Cerebellar nuclear complex (tissue), 1 donor: ENCODE results near the gene PLD2.
"Not testable (repeated sequence)": the region's sequence is repeated elsewhere in the genome, so short reads cannot be mapped to it uniquely, and the experiment has no call there.

Source experiments
- DNase-seq, 2 experiments: peaks; one replicate each; lab custom pipeline; 2025; lab: John Stamatoyannopoulos, UW

The PLD2 gene

GRCh38 chr17:4858068-4858881 lies 51.3 kb downstream of the PLD2 start:
- no peak for DNase-seq

- DNase-seq = no peak
Measured at GRCh38 chr17:4858882-4859260, 51.9 kb downstream of the PLD2 start.

- DNase-seq = no peak
Measured at GRCh38 chr17:4859816-4860625, 53.1 kb downstream of the PLD2 start.

- DNase-seq = no peak
Measured at GRCh38 chr17:4860651-4861050, 53.7 kb downstream of the PLD2 start.

- no peak for DNase-seq
Measured at GRCh38 chr17:4861052-4861451, 54.1 kb downstream of the PLD2 start.

GRCh38 chr17:4862720-4863119 lies 55.8 kb downstream of the PLD2 start:
- no peak for DNase-seq

GRCh38 chr17:4863321-4863720 lies 56.4 kb downstream of the PLD2 start:
- DNase-seq = no peak

- not testable (repeated sequence) for DNase-seq
Measured at GRCh38 chr17:4867535-4867934, 60.6 kb downstream of the PLD2 start.

- DNase-seq = not testable (repeated sequence)
Measured at GRCh38 chr17:4869058-4869998, 62.4 kb downstream of the PLD2 start.

- no peak for DNase-seq
Measured at GRCh38 chr17:4870855-4871254, 63.9 kb downstream of the PLD2 start.

GRCh38 chr17:4872786-4873185 lies 65.8 kb downstream of the PLD2 start:
- no peak for DNase-seq
